Duodenal mucosa (tissue), 2 donors: ENCODE measurements around the gene SLC25A11.

Source experiments
- H3K27ac ChIP-seq: one replicate; pipeline ENCODE4 v1.7.0; 2013; ENCODE audit warnings: low read depth, low read length
- H3K27me3 ChIP-seq, 2 donors: one replicate each; pipeline ENCODE4 v1.7.0; 2013; ENCODE audit warnings: low read length in 2 of 2, control low read depth in 1 of 2; ENCODE audit not compliant: insufficient read depth in 2 of 2, control insufficient read depth in 1 of 2
- H3K36me3 ChIP-seq, 2 donors: one replicate each; pipeline ENCODE4 v1.7.0; 2013; ENCODE audit warnings: low read length in 2 of 2, control low read depth in 1 of 2; ENCODE audit not compliant: insufficient read depth in 2 of 2, control insufficient read depth in 1 of 2
- H3K4me1 ChIP-seq, 2 donors: one replicate each; pipeline ENCODE4 v1.7.0; 2013; ENCODE audit warnings: low read length in 2 of 2, control low read depth in 1 of 2; ENCODE audit not compliant: insufficient read depth in 2 of 2, control insufficient read depth in 1 of 2
- H3K4me3 ChIP-seq, 2 donors: one replicate each; pipeline ENCODE4 v1.7.0; 2013; ENCODE audit warnings: low read length in 2 of 2, low read depth in 1 of 2
- H3K9ac ChIP-seq, 2 donors: one replicate each; pipeline ENCODE4 v1.7.0; 2013; ENCODE audit warnings: low read length in 2 of 2, low read depth in 1 of 2
- H3K9me3 ChIP-seq, 2 donors: one replicate each; pipeline ENCODE4 v1.7.0; 2013; ENCODE audit warnings: low read length in 2 of 2, control low read depth in 1 of 2; ENCODE audit not compliant: control insufficient read depth in 1 of 2

The SLC25A11 gene

GRCh38 chr17:4966844-4967538 is 27.1 kb upstream of the SLC25A11 start:
- Histone ChIP-seq H3K36me3 (peaks cover 0 to 22% of the 10 kb centered on the region in 2 donors), H3K9ac (peak overlapping the region; percentile 71 to 74), H3K27me3 (no peaks in the 10 kb centered on the region), H3K9me3 (no peaks in the 10 kb centered on the region), H3K27ac (peak overlapping the region; percentile 87), H3K4me3 (peak overlapping the region; percentile 74 to 83), H3K4me1 (peaks cover 11 to 25% of the 10 kb centered on the region in 2 donors)

- H3K4me1 ChIP-seq, result peaks cover 12 to 25% of the 10 kb centered on the region in 2 donors
- no peak overlapping the region for H3K27ac ChIP-seq
- no peaks in the 10 kb centered on the region for H3K27me3 ChIP-seq
- no peaks in the 10 kb centered on the region for H3K9me3 ChIP-seq
- H3K4me3 ChIP-seq, result no peak overlapping the region
- H3K9ac ChIP-seq, result no peak overlapping the region
- H3K36me3 ChIP-seq, result peaks cover 0 to 18% of the 10 kb centered on the region in 2 donors
Measured at GRCh38 chr17:4965311-4965986, 25.6 kb upstream of the SLC25A11 start.

GRCh38 chr17:4960279-4960922 is 20.6 kb upstream of the SLC25A11 start:
- Histone ChIP-seq H3K9ac (no peak overlapping the region), H3K27ac (no peak overlapping the region), H3K4me3 (no peak overlapping the region), H3K4me1 (peaks cover 13 to 17% of the 10 kb centered on the region in 2 donors), H3K9me3 (no peaks in the 10 kb centered on the region), H3K27me3 (no peaks in the 10 kb centered on the region), H3K36me3 (peaks cover 0 to 20% of the 10 kb centered on the region in 2 donors)

GRCh38 chr17:4959261-4959965 is 19.6 kb upstream of the SLC25A11 start:
- no peaks in the 10 kb centered on the region for H3K9me3 ChIP-seq
- no peak overlapping the region for H3K4me3 ChIP-seq
- H3K27me3 ChIP-seq, result no peaks in the 10 kb centered on the region
- H3K36me3 ChIP-seq, result peaks cover 0 to 20% of the 10 kb centered on the region in 2 donors
- H3K27ac ChIP-seq, result peak overlapping the region; percentile 20
- H3K9ac ChIP-seq, result no peak overlapping the region
- H3K4me1 ChIP-seq, result peaks cover 13 to 17% of the 10 kb centered on the region in 2 donors

- Histone ChIP-seq H3K9ac (no peak overlapping the region), H3K27ac (no peak overlapping the region), H3K4me3 (no peak overlapping the region), H3K4me1 (peaks cover 13 to 17% of the 10 kb centered on the region in 2 donors), H3K36me3 (peaks cover 0 to 20% of the 10 kb centered on the region in 2 donors), H3K27me3 (no peaks in the 10 kb centered on the region), H3K9me3 (no peaks in the 10 kb centered on the region)
Measured at GRCh38 chr17:4958102-4958501, 18.3 kb upstream of the SLC25A11 start.

- peaks cover 0 to 20% of the 10 kb centered on the region in 2 donors for H3K36me3 ChIP-seq
- H3K4me3 ChIP-seq, result no peak overlapping the region
- peaks cover 15 to 17% of the 10 kb centered on the region in 2 donors for H3K4me1 ChIP-seq
- H3K9me3 ChIP-seq, result no peaks in the 10 kb centered on the region
- no peak overlapping the region for H3K27ac ChIP-seq
- no peaks in the 10 kb centered on the region for H3K27me3 ChIP-seq
- H3K9ac ChIP-seq, result no peak overlapping the region
Measured at GRCh38 chr17:4956493-4957061, 16.7 kb upstream of the SLC25A11 start.

- Histone ChIP-seq H3K27ac (no peak overlapping the region), H3K4me3 (no peak overlapping the region), H3K9ac (no peak overlapping the region), H3K4me1 (peaks cover 25 to 28% of the 10 kb centered on the region in 2 donors), H3K27me3 (no peaks in the 10 kb centered on the region), H3K36me3 (peaks cover 0 to 11% of the 10 kb centered on the region in 2 donors), H3K9me3 (no peaks in the 10 kb centered on the region)
Measured at GRCh38 chr17:4955091-4955490, 15.2 kb upstream of the SLC25A11 start.

GRCh38 chr17:4953451-4953961 is 13.7 kb upstream of the SLC25A11 start:
- Histone ChIP-seq H3K4me3 (no peak overlapping the region), H3K36me3 (no peaks in the 10 kb centered on the region), H3K9me3 (no peaks in the 10 kb centered on the region), H3K9ac (no peak overlapping the region), H3K27me3 (no peaks in the 10 kb centered on the region), H3K4me1 (peaks cover 13 to 17% of the 10 kb centered on the region in 2 donors), H3K27ac (no peak overlapping the region)

- Histone ChIP-seq H3K4me1 (peaks cover 15 to 24% of the 10 kb centered on the region in 2 donors), H3K27me3 (no peaks in the 10 kb centered on the region), H3K4me3 (peak overlapping the region in 1 of 2 donors; percentile 57), H3K9ac (peak overlapping the region; percentile 3 to 91), H3K27ac (no peak overlapping the region), H3K36me3 (peaks cover 0 to 1% of the 10 kb centered on the region in 2 donors), H3K9me3 (no peaks in the 10 kb centered on the region)
Measured at GRCh38 chr17:4951486-4951885, 11.6 kb upstream of the SLC25A11 start.
